ENCODE data around the gene YTHDC2. TPM values are rescaled to one million over a fixed set of nuclear protein-coding genes. Genes with fewer than 3 reads are reported as not detected.

YTHDC2 gene
- 10 to 100 TPM; 27.7 to 38.1 (median 31.3) TPM for total RNA-seq

DNA sequence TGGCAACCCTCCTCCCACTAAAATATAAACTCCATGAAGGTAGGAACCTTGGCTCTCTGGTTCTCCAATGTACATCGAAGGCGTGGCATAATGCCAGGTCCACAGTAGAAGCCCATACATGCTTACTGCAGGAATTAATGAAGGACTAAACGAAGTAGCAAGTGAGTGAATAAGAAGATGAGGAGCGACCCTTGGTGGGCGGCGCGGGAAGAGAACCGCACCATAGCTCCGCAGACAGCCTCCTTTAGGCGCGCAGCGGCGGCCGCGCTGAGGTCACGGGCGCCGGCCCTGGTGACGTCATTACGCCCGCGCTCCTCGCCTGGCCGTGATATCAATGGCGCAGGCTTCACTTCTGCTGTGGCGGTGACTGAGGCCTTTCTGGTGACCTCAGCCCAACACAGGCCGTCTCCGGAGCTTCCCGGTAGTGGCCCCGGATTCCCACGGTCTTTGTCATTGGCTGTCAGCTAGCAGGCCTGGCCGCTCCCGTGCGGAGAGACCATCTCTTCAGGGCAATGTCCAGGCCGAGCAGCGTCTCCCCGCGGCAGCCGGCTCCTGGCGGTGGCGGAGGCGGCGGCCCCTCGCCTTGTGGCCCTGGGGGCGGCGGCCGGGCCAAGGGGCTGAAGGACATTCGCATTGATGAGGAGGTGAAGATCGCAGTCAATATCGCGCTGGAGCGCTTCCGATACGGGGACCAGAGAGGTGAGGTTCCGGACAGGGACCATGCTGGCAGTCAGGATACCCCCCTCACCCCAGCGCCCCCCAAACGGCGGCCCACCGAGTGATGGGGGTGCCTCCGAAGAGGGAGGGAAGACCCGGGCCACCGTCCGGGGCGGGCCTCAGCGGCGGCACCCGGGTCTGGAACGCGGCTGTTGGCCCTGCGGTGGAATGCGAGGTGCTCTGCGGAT, at the start of gene YTHDC2:
Gene YTHDC2, plus strand, starts transcription at position 311 of the 905 bp plus-strand sequence. Its CDS starts 202 bp downstream, at position 513.
- TF ChIP-seq, protein P1, sequence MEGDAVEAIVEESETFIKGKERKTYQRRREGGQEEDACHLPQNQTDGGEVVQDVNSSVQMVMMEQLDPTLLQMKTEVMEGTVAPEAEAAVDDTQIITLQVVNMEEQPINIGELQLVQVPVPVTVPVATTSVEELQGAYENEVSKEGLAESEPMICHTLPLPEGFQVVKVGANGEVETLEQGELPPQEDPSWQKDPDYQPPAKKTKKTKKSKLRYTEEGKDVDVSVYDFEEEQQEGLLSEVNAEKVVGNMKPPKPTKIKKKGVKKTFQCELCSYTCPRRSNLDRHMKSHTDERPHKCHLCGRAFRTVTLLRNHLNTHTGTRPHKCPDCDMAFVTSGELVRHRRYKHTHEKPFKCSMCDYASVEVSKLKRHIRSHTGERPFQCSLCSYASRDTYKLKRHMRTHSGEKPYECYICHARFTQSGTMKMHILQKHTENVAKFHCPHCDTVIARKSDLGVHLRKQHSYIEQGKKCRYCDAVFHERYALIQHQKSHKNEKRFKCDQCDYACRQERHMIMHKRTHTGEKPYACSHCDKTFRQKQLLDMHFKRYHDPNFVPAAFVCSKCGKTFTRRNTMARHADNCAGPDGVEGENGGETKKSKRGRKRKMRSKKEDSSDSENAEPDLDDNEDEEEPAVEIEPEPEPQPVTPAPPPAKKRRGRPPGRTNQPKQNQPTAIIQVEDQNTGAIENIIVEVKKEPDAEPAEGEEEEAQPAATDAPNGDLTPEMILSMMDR (IDR thresholded peaks at IDR 0.05; ENCODE audit: low read depth), result no peak

DNA sequence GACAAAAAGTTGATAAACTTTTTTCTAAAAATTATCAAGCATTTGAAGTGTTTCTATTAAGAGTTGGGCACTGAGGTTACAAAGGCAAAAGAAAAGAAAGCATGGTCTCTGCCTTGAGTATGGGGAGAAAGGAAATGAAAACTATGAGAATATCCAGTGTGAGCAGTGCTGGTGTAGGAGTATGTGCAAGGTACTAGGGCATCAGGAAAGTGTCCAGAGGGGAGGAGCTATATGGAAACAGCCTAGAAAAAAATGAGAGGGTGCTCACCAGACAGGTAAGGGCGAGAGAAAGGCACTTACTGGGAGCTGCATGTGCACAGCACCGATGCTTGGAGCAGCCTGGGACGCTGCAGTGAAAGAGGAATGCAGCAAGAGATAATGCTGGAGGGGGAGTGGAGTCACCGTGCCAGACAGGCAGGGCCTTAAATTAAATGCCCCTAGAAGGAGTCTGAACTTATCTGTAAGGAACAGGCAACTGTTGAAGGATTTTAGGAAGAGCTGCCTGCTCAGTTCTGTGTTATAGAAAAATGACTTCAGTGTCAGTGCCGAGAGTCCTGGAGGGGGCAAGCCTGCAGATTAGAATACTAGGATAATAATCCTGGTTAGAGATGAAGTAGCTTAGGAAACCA, 39.3 kb upstream of the YTHDC2 start:
- TF ChIP-seq, protein P1 (IDR thresholded peaks at IDR 0.05; ENCODE audit: low read depth), result no peak

DNA sequence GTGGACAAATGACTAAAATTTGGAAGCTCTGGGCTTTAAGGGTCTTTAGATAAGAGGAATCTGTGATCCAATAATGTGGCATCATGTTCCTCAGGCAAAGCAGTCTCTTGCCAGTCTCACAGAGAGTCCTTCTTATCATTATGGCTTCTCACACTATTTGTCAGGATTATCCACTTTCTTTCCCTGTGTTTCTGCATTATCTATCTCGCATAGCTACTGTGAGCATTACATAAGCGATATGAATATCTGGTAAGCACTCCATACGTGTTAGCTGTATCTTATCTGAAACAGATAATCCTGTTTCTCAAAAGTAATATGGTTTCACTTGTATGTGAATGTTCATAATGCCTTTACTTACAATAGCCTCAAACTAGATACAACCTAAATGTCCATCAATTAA, 34.8 kb upstream of the YTHDC2 start:
- TF ChIP-seq, protein P1 (IDR thresholded peaks at IDR 0.05; ENCODE audit: low read depth), result no peak

DNA sequence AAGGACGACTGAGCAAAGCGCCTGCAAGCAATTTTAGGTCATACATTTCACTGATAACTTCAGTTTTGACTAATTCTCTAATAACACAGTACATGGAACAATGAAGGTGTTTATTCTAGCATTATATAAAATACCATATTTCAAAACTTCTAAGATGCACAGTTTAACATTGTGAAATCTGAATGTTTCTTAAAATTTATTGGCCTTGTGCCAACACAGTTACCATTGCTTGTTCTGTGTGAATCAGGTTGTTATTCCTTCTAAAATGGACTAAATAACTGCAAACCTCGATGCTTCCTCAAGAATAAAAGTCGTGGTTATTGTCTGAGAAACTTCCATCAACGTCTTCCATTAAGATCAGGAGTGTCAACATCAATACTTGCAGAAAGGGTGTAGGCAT, 33.3 kb upstream of the YTHDC2 start:
- TF ChIP-seq, protein P1 (IDR thresholded peaks at IDR 0.05; ENCODE audit: low read depth), result no peak

DNA sequence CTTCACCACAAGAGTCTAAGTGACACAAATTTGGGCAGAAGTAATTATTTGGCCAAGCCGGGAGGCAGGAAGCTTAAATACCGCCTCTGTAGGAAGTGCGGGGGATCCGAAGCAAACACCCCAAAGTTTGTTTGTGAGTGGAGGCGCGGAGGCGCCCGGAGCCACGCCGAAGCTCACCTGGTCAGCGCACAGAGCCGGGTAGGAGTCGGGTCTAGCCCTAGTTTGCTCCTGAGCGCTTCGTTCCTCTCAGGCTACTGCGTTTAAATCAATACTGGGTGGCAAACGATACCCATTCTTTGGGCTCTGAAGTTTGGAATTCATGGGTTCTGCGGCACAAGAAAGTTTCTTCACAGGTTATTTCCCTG, 26.1 kb upstream of the YTHDC2 start:
- TF ChIP-seq, protein P1 (IDR thresholded peaks at IDR 0.05; ENCODE audit: low read depth), result no peak

DNA sequence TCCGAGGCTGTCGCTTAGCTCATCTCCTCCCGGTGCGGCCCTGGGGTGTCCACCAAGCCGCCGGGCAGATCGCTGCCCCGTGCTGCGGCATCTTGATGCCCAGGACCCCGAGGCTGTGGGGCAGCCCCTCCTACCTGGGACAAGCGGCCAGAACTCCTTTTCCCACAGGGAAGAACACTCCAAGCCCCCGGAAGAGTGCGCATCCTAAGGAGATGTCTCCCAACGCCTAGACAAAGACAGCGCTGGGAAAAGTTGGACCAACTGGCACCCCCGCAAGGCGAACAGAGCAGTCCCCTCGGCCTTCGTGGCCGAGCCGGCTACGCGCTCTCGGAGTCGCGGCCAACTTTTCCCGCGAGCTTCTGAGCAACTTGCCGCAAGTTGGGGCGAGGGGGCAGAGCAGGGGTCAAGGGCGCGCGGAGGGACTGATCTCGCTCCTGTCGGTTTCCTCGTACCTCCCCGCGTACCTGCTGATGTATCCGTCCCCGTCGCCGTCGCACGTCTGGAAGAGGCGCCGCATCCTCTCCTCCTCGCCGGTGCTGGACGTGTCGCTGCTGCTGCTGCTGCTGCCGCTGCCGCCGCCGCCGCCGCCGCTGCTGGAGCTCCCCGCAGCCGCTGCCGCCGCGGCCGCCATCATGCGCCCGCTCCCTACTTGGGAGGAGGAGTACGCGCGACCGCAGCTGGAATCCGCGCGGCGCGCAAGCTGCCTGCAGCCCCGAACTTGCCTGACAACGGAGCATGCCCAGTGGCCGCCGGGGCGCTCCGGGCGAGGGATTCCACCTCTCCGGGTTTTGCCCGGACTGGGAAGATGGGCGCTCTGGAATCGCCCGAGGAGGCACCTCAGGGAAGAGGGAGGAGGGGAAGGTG, 25.5 kb upstream of the YTHDC2 start, which contains the start of gene MCC:
Gene MCC, minus strand, starts transcription at position 673 of the 864 bp plus-strand sequence.
- TF ChIP-seq, protein P1 (IDR thresholded peaks at IDR 0.05; ENCODE audit: low read depth), result no peak
